ENCODE measurements around the gene MRPL30. TPM values are rescaled to one million over a fixed set of nuclear protein-coding genes. Genes with fewer than 3 reads are reported as not detected.

Gene MRPL30
- total and polyA plus RNA-seq, 12 donors, result 16.8 to 51.5 (median 30.5) TPM

GRCh38 chr2:99198103-99198841 is 17.3 kb downstream of the MRPL30 start:
- TF ChIP-seq POLR2A (IDR thresholded peaks at IDR 0.05) (no peak), CTCF (IDR thresholded peaks at IDR 0.05) (no peak)
- no peak for DNase-seq
- H3K27me3 ChIP-seq, result no peaks in the 10 kb centered on the region
- no peak overlapping the region for H3K27ac ChIP-seq
- peaks cover 0 to 32% of the 10 kb centered on the region in 2 donors for H3K36me3 ChIP-seq (replicated peaks in 1 of 2)
- intact Hi-C loops (cut with DNase I), result no loop called here
- no peak overlapping the region for H3K4me3 ChIP-seq
- no peaks in the 10 kb centered on the region for H3K4me1 ChIP-seq (replicated peaks in 1 of 2)
- no peaks in the 10 kb centered on the region for H3K9me3 ChIP-seq (replicated peaks in 1 of 3)
- 82 to 97% (median 94%) methylated on average over 6 of the region's 6 CpGs for whole genome bisulfite sequencing, 4 donors

DNA sequence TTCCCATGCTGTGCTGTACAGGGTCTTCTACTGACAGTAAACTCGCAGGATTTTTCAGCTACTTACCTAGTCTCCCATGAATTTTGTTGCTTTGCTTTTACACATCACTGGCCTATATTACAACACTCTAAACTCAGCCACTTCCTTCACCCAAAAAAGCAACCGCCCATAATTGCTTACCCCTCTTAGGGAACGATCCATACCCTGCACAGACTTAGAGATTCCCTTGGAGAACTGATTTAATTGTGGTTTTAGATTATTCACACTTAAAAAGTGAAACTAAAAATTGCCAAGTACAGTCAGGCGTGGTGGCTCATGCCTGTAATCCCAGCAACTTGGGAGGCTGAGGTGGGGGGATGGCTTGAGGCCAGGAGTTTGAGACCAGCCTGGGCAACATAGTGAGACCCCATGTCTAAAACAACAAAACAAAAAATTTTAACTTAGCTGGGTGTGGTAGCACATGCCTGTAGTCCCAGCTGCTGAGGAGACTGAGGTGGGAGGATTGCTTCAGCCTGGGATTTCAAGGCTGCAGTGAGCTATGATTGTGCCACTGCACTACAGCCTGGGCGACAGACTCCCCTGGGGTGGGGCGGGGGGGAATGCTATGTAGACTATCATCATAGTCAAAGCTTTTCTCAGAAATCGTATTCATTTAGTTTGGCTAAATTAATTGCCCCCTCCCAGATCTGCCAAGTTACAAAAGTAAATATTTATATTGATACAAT is 19.3 kb downstream of the MRPL30 start:
- H3K27ac ChIP-seq, result no peak overlapping the region
- no peaks in the 10 kb centered on the region for H3K4me1 ChIP-seq (replicated peaks in 1 of 2)
- WGBS, 4 donors, result 89 to 95% (median 92%) methylated on average over 6 to 7 of the region's 7 CpGs
- peaks cover 0 to 29% of the 10 kb centered on the region in 2 donors for H3K36me3 ChIP-seq (replicated peaks in 1 of 2)
- TF ChIP-seq CTCF (IDR thresholded peaks at IDR 0.05) (no peak), POLR2A (IDR thresholded peaks at IDR 0.05) (no peak)
- no peaks in the 10 kb centered on the region for H3K27me3 ChIP-seq
- H3K4me3 ChIP-seq, result no peak overlapping the region
- no peak for DNase-seq
- intact Hi-C loops (cut with DNase I), result no loop called here
- no peaks in the 10 kb centered on the region for H3K9me3 ChIP-seq (replicated peaks in 1 of 3)

DNA sequence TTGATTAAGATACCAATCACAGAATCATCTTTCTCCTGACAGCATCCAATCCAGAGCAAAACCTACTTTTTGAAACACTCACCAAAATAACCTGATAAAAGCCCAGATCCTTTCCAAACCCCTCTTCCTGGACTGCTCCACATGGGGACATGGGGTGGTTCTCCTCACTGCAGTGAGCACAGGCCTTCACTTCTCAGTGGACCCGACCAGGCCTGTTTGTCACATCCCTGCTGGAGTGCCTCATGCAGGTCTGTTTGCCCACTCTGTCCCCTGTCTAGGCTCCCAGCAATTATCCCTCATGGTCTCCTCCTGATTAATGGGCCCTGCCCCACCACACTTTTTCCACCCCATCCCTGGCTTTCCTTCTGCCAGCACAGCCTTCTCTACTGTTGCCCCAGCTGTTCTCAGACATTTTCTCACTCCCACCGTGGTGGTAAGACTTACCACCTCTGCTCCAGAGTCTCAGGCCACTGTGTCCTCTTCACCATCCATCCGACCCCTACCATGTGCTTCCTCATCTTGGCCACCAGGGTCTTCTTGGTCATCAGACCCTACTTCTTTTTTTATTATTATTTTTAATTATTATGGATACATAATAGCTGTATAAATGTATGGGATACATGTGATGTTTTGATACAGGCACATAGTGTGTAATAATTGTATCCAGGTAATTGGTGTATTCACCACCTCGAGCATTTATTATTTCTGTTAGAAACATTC is 21.1 kb downstream of the MRPL30 start:
- Histone ChIP-seq H3K36me3 (replicated peaks in 1 of 2) (peaks cover 0 to 10% of the 10 kb centered on the region in 2 donors), H3K27me3 (no peaks in the 10 kb centered on the region), H3K4me3 (no peak overlapping the region), H3K4me1 (replicated peaks in 1 of 2) (no peaks in the 10 kb centered on the region), H3K9me3 (replicated peaks in 1 of 3) (no peaks in the 10 kb centered on the region), H3K27ac (no peak overlapping the region)
- TF ChIP-seq POLR2A (IDR thresholded peaks at IDR 0.05), result no peak
- no peak for TF ChIP-seq CTCF (IDR thresholded peaks at IDR 0.05)
- intact Hi-C loops (cut with DNase I), result no loop called here
- DNase-seq, result no peak
- WGBS, 4 donors, result 89 to 93% (median 91%) methylated on average over 4 of the region's 4 CpGs

GRCh38 chr2:99205491-99205890 is 24.5 kb downstream of the MRPL30 start:
- Histone ChIP-seq H3K27me3 (no peaks in the 10 kb centered on the region), H3K36me3 (replicated peaks in 1 of 2) (no peaks in the 10 kb centered on the region), H3K27ac (no peak overlapping the region), H3K4me3 (no peak overlapping the region), H3K9me3 (replicated peaks in 1 of 3) (no peaks in the 10 kb centered on the region), H3K4me1 (replicated peaks in 1 of 2) (no peaks in the 10 kb centered on the region)
- intact Hi-C loops (cut with DNase I), result no loop called here
- no peak for DNase-seq
- WGBS, 4 donors, result 87 to 96% (median 88%) methylated on average over 5 of the region's 5 CpGs
- no peak for TF ChIP-seq CTCF (IDR thresholded peaks at IDR 0.05)
- TF ChIP-seq POLR2A (IDR thresholded peaks at IDR 0.05), result no peak

Data from adrenal gland (tissue), 12 donors.